A549 (cell line): ENCODE measurements around the gene AP5S1. TPM values are rescaled to one million over a fixed set of nuclear protein-coding genes. Genes with fewer than 3 reads are reported as not detected.
A peak's percentile ranks its signal among the peaks of the same experiment; 100 is the strongest.

Experiments used
- ATAC-seq, 2 experiments: fragments of 200-7000 bp in 1 of 2; fragments of >200 bp in 1 of 2; cut with Nextera tagmentation in 1 of 2; cut with Tn5 transposase in 1 of 2; 3 replicates each; pipeline versions ENCODE4 v1.8.0 to v1.9.1; 2018 to 2020; ENCODE audit warnings: mild to moderate bottlenecking in 1 of 2, moderate library complexity in 1 of 2
- CTCF ChIA-PET: fragments of 300-600 bp; sonication (Branson Sonifier 250); formaldehyde crosslinking; extraction: SDS; loops from one replicate; lab custom pipeline; 2021; ENCODE audit warnings: antibody characterized with exemption, inconsistent platforms; lab: Yijun Ruan, JAX
- POLR2A ChIA-PET: fragments of 350-600 bp; formaldehyde crosslinking; extraction: SDS; loops from one replicate; lab custom pipeline; 2021; ENCODE audit warnings: antibody characterized with exemption, inconsistent platforms; lab: Yijun Ruan, JAX
- DNase-seq, 2 experiments: peaks; one replicate each; pipeline versions ENCODE4 v3.0.0 to v3.0.0-alpha.2; 2011 to 2016; ENCODE audit warnings: low read depth in 1 of 2, low spot score in 1 of 2
- FAIRE-seq: peaks from 2 replicates; lab custom pipeline; 2011; peaks lifted over from hg19 to GRCh38; lab: Jason Lieb, UNC
- H3K27ac ChIP-seq, 2 experiments: fragments of >200 bp; sonication (Bioruptor Twin); formaldehyde crosslinking; 3 replicates each; pipeline ENCODE4 v1.5.1; 2016 to 2017
- H3K4me1 ChIP-seq: fragments of >200 bp; sonication (Bioruptor Twin); formaldehyde crosslinking; 3 replicates; pipeline ENCODE4 v1.6.1; 2016
- H3K4me2 ChIP-seq: fragments of >200 bp; sonication (Bioruptor Twin); formaldehyde crosslinking; 3 replicates; pipeline ENCODE4 v1.6.1; 2016
- H3K4me3 ChIP-seq: fragments of >200 bp; sonication (Bioruptor Twin); formaldehyde crosslinking; 3 replicates; pipeline ENCODE4 v1.5.1; 2016
- H3K9me3 ChIP-seq: fragments of >200 bp; sonication (Bioruptor Twin); formaldehyde crosslinking; 3 replicates; pipeline ENCODE4 v1.6.1; 2016
- BCL3 ChIP-seq: fragments of >200 bp; sonication (Bioruptor Twin); formaldehyde crosslinking; IDR thresholded peaks from 3 replicates; pipeline ENCODE4 v1.6.1; 2016
- BHLHE40 ChIP-seq: IDR thresholded peaks from 2 replicates; pipeline ENCODE4 v1.6.1; 2012; ENCODE audit warnings: low read depth, low read length, inconsistent platforms
- CBX2 ChIP-seq: fragments of 200-600 bp; sonication (generic); IDR thresholded peaks from 2 replicates; pipeline ENCODE4 v1.6.1; 2016; ENCODE audit warnings: low read depth, mild to moderate bottlenecking, borderline replicate concordance
- CTCF ChIP-seq: fragments of >200 bp; sonication (Bioruptor Twin); formaldehyde crosslinking; IDR thresholded peaks from 3 replicates; pipeline ENCODE4 v1.5.1; 2016
- E2F6 ChIP-seq: IDR thresholded peaks from 2 replicates; pipeline ENCODE4 v1.6.1; 2012; ENCODE audit warnings: low read depth, borderline replicate concordance
- ELK1 ChIP-seq: fragments of 150-350 bp; IDR thresholded peaks from 2 replicates; pipeline ENCODE4 v1.6.1; 2014; ENCODE audit warnings: low read depth, mild to moderate bottlenecking, low read length
- FOSB ChIP-seq: fragments of 250-450 bp; sonication (Bioruptor Pico); IDR thresholded peaks from 2 replicates; pipeline ENCODE4 v1.5.0; 2020; ENCODE audit warnings: mild to moderate bottlenecking, moderate library complexity
- FOSL2 ChIP-seq, 2 experiments: fragments of 450-650 bp in 1 of 2; fragments of >200 bp in 1 of 2; sonication (Bioruptor Twin) in 1 of 2; formaldehyde crosslinking; IDR thresholded peaks; 2 replicates each; pipeline versions ENCODE4 v1.5.0 to v1.6.1; 2016 to 2020; ENCODE audit warnings: mild to moderate bottlenecking in 1 of 2, moderate library complexity in 1 of 2
- GATA3 ChIP-seq: IDR thresholded peaks from 2 replicates; pipeline ENCODE4 v1.6.1; 2012; ENCODE audit warnings: borderline replicate concordance
- HDAC2 ChIP-seq: fragments of 200-600 bp; sonication (generic); IDR thresholded peaks from 2 replicates; pipeline ENCODE4 v1.6.1; 2016
- HES2 ChIP-seq: fragments of >200 bp; sonication (Bioruptor Twin); formaldehyde crosslinking; IDR thresholded peaks from 2 replicates; pipeline ENCODE4 v1.6.1; 2016
- HOXA7 ChIP-seq: fragments of 250-450 bp; sonication (Bioruptor Pico); IDR thresholded peaks from 2 replicates; pipeline ENCODE4 v1.5.0; 2020; ENCODE audit warnings: mild to moderate bottlenecking, moderate library complexity
- HOXB13 ChIP-seq: fragments of 250-450 bp; sonication (Bioruptor Pico); IDR thresholded peaks from 2 replicates; pipeline ENCODE4 v1.5.0; 2020; ENCODE audit warnings: low read depth, mild to moderate bottlenecking, moderate library complexity
- HOXB5 ChIP-seq: fragments of 250-450 bp; sonication (Bioruptor Pico); IDR thresholded peaks from 2 replicates; pipeline ENCODE4 v1.5.0; 2020; ENCODE audit warnings: mild to moderate bottlenecking, moderate library complexity
- JUN ChIP-seq, 2 experiments: fragments of >200 bp; sonication (Bioruptor Twin); formaldehyde crosslinking; IDR thresholded peaks; 2 replicates in 1 of 2; 3 replicates in 1 of 2; pipeline ENCODE4 v1.6.1; 2016 to 2017
- KDM5A ChIP-seq: fragments of 200-600 bp; sonication (generic); IDR thresholded peaks from 2 replicates; pipeline ENCODE4 v1.6.1; 2016; ENCODE audit warnings: antibody characterized with exemption, mild to moderate bottlenecking
- NR3C1 ChIP-seq: fragments of >200 bp; sonication (Bioruptor Twin); formaldehyde crosslinking; IDR thresholded peaks from 3 replicates; pipeline ENCODE4 v1.6.1; 2017
- PHF8 ChIP-seq: fragments of 200-600 bp; sonication (generic); IDR thresholded peaks from 2 replicates; pipeline ENCODE4 v1.6.1; 2016; ENCODE audit warnings: low read depth, mild to moderate bottlenecking, antibody characterized with exemption, moderate library complexity, borderline replicate concordance
- REST ChIP-seq: fragments of 200-600 bp; sonication (generic); IDR thresholded peaks from 2 replicates; pipeline ENCODE4 v1.6.1; 2016; ENCODE audit warnings: antibody characterized with exemption, mild to moderate bottlenecking, moderate library complexity
- TFCP2L1 ChIP-seq: fragments of 250-450 bp; sonication (Bioruptor Pico); IDR thresholded peaks from 2 replicates; pipeline ENCODE4 v1.5.0; 2021; ENCODE audit warnings: mild to moderate bottlenecking
- USF2 ChIP-seq: fragments of 450-650 bp; IDR thresholded peaks from 2 replicates; pipeline ENCODE4 v1.6.1; 2014; ENCODE audit warnings: antibody characterized with exemption
- ZNF302 ChIP-seq: fragments of 250-450 bp; sonication (Bioruptor Pico); IDR thresholded peaks from 2 replicates; pipeline ENCODE4 v1.9.0; 2021; ENCODE audit warnings: inconsistent platforms, mild to moderate bottlenecking, moderate library complexity
- ZSCAN20 ChIP-seq: fragments of 250-450 bp; sonication (Bioruptor Pico); IDR thresholded peaks from 2 replicates; pipeline ENCODE4 v1.8.0; 2022; ENCODE audit warnings: mild to moderate bottlenecking, moderate library complexity
- WGBS: methylation state at CpG from one replicate; pipeline ENCODE4 v1.1.6; 2017; ENCODE audit errors: missing lambda C conversion rate; 5-methylcytosine and 5-hydroxymethylcytosine counted together
- polyA plus RNA-seq, 4 experiments: library from polyadenylated mRNA; depleted of rRNA in 3 of 4; stranded (reverse); fragments of >200 nt; fragmentation: RNase III in 1 of 4; extraction: RNeasy Plus Mini Kit Qiagen cat#74134 plus additional on column Dnase treatment in 1 of 4; gene quantifications; 2 replicates in 3 of 4; 3 replicates in 1 of 4; pipeline ENCODE4 v1.2.3, GENCODE V29; 2011 to 2017

The AP5S1 gene
- polyA plus RNA-seq, 2 of the 4 experiments (the other 2 are of a cell fraction): 10.2 to 19.9 TPM

- TF ChIP-seq HOXA7 (CRISPR knock-in tag) (no peak), JUN (IDR thresholded peaks at IDR 0.05) (peak in 1 of 2 experiments; percentile 50; a peak in 1 of 5 replicates), HDAC2 (peak; percentile 34; the same call in 1 of the 2 replicates), PHF8 (peak; percentile 63), HOXB13 (CRISPR knock-in tag) (no peak), E2F6 (0 out of 2 replicates have a peak, but pooled peaks have one; percentile 11)
- Histone ChIP-seq H3K9me3 (no peaks in the 10 kb centered on the region), H3K27ac (peak overlapping the region; percentile 86 to 92), H3K4me1 (peaks cover 28% of the 10 kb centered on the region), H3K4me3 (peak overlapping the region; percentile 70), H3K4me2 (peak overlapping the region; percentile 94)
- DNase-seq: no peak
- no peak for FAIRE-seq
- ChIA-PET POLR2A (no interaction called here), CTCF (interaction anchor here (0.6 to 4.7 kb wide), 2 partner anchors 8 to 57 kb away, joined by 3 to 41 read pairs; no protein-coding TSS in a partner anchor)
- under 1% methylated on average over 18 of the region's 22 CpGs for WGBS
- no peak for ATAC-seq
Observed at GRCh38 chr20:3846378-3846739, 26.0 kb downstream of the AP5S1 start.

GRCh38 chr20:3846740-3847428 is 26.5 kb downstream of the AP5S1 start, which contains the start of gene MAVS:
MAVS (plus strand) TSS chr20:3846834; CDS start chr20:3854625, 7,791 bp downstream.
- DNase-seq: peak; percentile 87 to 91
- 0% methylated on average over 25 of the region's 72 CpGs for WGBS
- ChIA-PET POLR2A (no interaction called here), CTCF (interaction anchor here (0.7 to 1.9 kb wide), 3 partner anchors 14 to 28 kb away, joined by 3 to 9 read pairs (median 3); partner anchors contain the start of gene AP5S1)
- peak; percentile 96 to 98 for ATAC-seq
- no peak for FAIRE-seq
- H3K27ac ChIP-seq: peak within 1 kb of the TSS; percentile 86 to 92
- H3K4me3 ChIP-seq: peak within 1 kb of the TSS; percentile 70
- peak within 1 kb of the TSS; percentile 94 for H3K4me2 ChIP-seq
- H3K9me3 ChIP-seq: no peaks in the 10 kb centered on the region
- H3K4me1 ChIP-seq: peaks cover 28% of the 10 kb centered on the region
- TF ChIP-seq FOSB (CRISPR knock-in tag) (no peak), TFCP2L1 (CRISPR knock-in tag) (peak; percentile 45; the same call in 1 of the 2 replicates), CTCF (peak; percentile 17; the same call in 2 of the 3 replicates), BHLHE40 (no peak), KDM5A (no peak), FOSL2 (IDR thresholded peaks at IDR 0.05) (no peak), FOSL2 (CRISPR knock-in tag; IDR thresholded peaks at IDR 0.05) (no peak), HES2 (no peak), CBX2 (no peak), GATA3 (0 out of 2 replicates have a peak, but pooled peaks have one; percentile 18), ZNF302 (CRISPR knock-in tag) (no peak), HOXB13 (CRISPR knock-in tag) (no peak), HOXA7 (CRISPR knock-in tag) (no peak), REST (0 out of 2 replicates have a peak, but pooled peaks have one; percentile 23), BCL3 (peak; percentile 60; the same call in 1 of the 3 replicates), ELK1 (no peak), HOXB5 (CRISPR knock-in tag) (no peak), USF2 (no peak), NR3C1 (no peak), ZSCAN20 (CRISPR knock-in tag) (no peak), E2F6 (peak; percentile 5; the same call in 1 of the 2 replicates), PHF8 (peak; percentile 87)
